ENCODE results near the gene ZNF511. TPM values are rescaled to one million over a fixed set of nuclear protein-coding genes. Genes with fewer than 3 reads are reported as not detected.

The ZNF511 gene
- total RNA-seq, 1 experiment from 2014 or later = 49.0 TPM

GRCh38 chr10:133259602-133259989 lies 49.1 kb upstream of the ZNF511 start:
- intact Hi-C loops (cut with micrococcal nuclease) = loop anchor here (2.0 to 10.0 kb wide), 3 partner anchors 115 to 355 kb away; partner anchors contain the start of gene CFAP46
- Histone ChIP-seq H3K27me3 (ENCODE audit: insufficient read depth, low read length) (no peaks in the 10 kb centered on the region), H3K9ac (ENCODE audit: low read length) (peak overlapping the region; percentile 63), H3K36me3 (ENCODE audit: control insufficient read depth in 1 of 2, insufficient read depth in 2 of 2, low read length in 2 of 2) (no peaks in the 10 kb centered on the region), H3K9me2 (ENCODE audit: insufficient read depth) (no peaks in the 10 kb centered on the region), H3K27ac (ENCODE audit: low read depth, low read length) (peak overlapping the region; percentile 92), H3K79me2 (ENCODE audit: insufficient read depth, low read length) (no peaks in the 10 kb centered on the region), H3K9me3 (ENCODE audit: control insufficient read depth in 1 of 2, insufficient read depth in 1 of 2, low read depth in 1 of 2, low read length in 2 of 2) (no peaks in the 10 kb centered on the region), H4K20me1 (ENCODE audit: insufficient read depth) (no peaks in the 10 kb centered on the region), H3K4me2 (ENCODE audit: low read length) (peak overlapping the region; percentile 74), H2AFZ (ENCODE audit: low read depth, low read length, poor library complexity, severe bottlenecking) (no peak overlapping the region), H3K4me1 (ENCODE audit: control insufficient read depth in 1 of 2, insufficient read depth in 2 of 2, low read length in 2 of 2) (peaks cover 40 to 54% of the 10 kb centered on the region in 2 experiments), H3K4me3 (replicated peaks in 1 of 2; ENCODE audit: low read depth in 1 of 2, low read length in 2 of 2) (no peak overlapping the region)
- ATAC-seq = no peak
- TSS peak; percentile 15 for BruUV-seq (replicated peaks)
- DNase-seq (ENCODE audit: low read depth, low spot score) = no peak
- RAD21 ChIA-PET (ENCODE audit: low non-redundant PET in 1 of 2, low total read pairs in 2 of 2, uncharacterized antibody in 2 of 2, unreplicated experiment in 2 of 2) = no interaction called here
- TF ChIP-seq ZFX (IDR thresholded peaks at IDR 0.05) (no peak), FOSL1 (IDR thresholded peaks at IDR 0.05; ENCODE audit: low read depth) (no peak), JUND (IDR thresholded peaks at IDR 0.05) (no peak), POLR2AphosphoS5 (IDR thresholded peaks at IDR 0.05; ENCODE audit: low read depth, low read length) (no peak), SIN3A (IDR thresholded peaks at IDR 0.05; ENCODE audit: low read depth) (no peak), ZNF274 (IDR thresholded peaks at IDR 0.05; ENCODE audit: low read depth, low read length) (no peak), EZH2 (IDR thresholded peaks at IDR 0.05) (no peak), EZH2phosphoT487 (IDR thresholded peaks at IDR 0.05; ENCODE audit: borderline replicate concordance) (no peak)
- TF ChIP-seq, protein P1, sequence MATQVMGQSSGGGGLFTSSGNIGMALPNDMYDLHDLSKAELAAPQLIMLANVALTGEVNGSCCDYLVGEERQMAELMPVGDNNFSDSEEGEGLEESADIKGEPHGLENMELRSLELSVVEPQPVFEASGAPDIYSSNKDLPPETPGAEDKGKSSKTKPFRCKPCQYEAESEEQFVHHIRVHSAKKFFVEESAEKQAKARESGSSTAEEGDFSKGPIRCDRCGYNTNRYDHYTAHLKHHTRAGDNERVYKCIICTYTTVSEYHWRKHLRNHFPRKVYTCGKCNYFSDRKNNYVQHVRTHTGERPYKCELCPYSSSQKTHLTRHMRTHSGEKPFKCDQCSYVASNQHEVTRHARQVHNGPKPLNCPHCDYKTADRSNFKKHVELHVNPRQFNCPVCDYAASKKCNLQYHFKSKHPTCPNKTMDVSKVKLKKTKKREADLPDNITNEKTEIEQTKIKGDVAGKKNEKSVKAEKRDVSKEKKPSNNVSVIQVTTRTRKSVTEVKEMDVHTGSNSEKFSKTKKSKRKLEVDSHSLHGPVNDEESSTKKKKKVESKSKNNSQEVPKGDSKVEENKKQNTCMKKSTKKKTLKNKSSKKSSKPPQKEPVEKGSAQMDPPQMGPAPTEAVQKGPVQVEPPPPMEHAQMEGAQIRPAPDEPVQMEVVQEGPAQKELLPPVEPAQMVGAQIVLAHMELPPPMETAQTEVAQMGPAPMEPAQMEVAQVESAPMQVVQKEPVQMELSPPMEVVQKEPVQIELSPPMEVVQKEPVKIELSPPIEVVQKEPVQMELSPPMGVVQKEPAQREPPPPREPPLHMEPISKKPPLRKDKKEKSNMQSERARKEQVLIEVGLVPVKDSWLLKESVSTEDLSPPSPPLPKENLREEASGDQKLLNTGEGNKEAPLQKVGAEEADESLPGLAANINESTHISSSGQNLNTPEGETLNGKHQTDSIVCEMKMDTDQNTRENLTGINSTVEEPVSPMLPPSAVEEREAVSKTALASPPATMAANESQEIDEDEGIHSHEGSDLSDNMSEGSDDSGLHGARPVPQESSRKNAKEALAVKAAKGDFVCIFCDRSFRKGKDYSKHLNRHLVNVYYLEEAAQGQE (IDR thresholded peaks at IDR 0.05; ENCODE audit: low read depth) = no peak
- TF ChIP-seq, protein P2, sequence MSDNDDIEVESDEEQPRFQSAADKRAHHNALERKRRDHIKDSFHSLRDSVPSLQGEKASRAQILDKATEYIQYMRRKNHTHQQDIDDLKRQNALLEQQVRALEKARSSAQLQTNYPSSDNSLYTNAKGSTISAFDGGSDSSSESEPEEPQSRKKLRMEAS (IDR thresholded peaks at IDR 0.05) = no peak
- CTCF ChIA-PET = no interaction called here
- POLR2A ChIA-PET = no interaction called here

Measured in HCT116 (cell line).